Keratinocyte (primary cell): ENCODE data around the gene RHEX.

Experiments
- CTCF ChIP-seq, 3 experiments: IDR thresholded peaks in 1 of 3; conservative IDR thresholded peaks in 1 of 3; optimal IDR thresholded peaks in 1 of 3; 2 replicates in 2 of 3; 3 replicates in 1 of 3; pipeline versions ENCODE3 to v1.5.1; 2011; ENCODE audit warnings: low read length in 3 of 3, mild to moderate bottlenecking in 3 of 3, moderate library complexity in 2 of 3, control low read depth in 1 of 3, inconsistent platforms in 1 of 3; ENCODE audit not compliant: insufficient read depth in 2 of 3; ENCODE audit errors: extremely low read depth in 1 of 3
- EZH2 ChIP-seq: IDR thresholded peaks from one replicate; pipeline ENCODE4 v1.6.1; 2012; ENCODE audit warnings: inconsistent platforms, mild to moderate bottlenecking, low read length, moderate library complexity

- no peak for TF ChIP-seq EZH2
- TF ChIP-seq CTCF (optimal IDR thresholded peaks at IDR 0.05 in 1 of 3, IDR thresholded peaks at IDR 0.05 in 1 of 3, conservative IDR thresholded peaks at IDR 0.05 in 1 of 3; ENCODE audit: extremely low read depth in 1 of 3, insufficient read depth in 2 of 3, low read length in 3 of 3), result no peak
Observed at GRCh38 chr1:206003854-206004800, 48.8 kb upstream of the RHEX start.
